HCT116 (cell line): ENCODE data around the gene TMEM185B. TPM values are rescaled to one million over a fixed set of nuclear protein-coding genes. Genes with fewer than 3 reads are reported as not detected.

ENCODE experiments used
- ATAC-seq: fragments of 200-7000 bp; cut with Tn5 transposase; 2 replicates; pipeline ENCODE4 v1.9.1; 2020; ENCODE audit warnings: mild to moderate bottlenecking, moderate library complexity
- BruUV-seq: library from RNA; stranded (reverse); fragments of 400-500 nt; replicated peaks from 2 replicates; lab custom pipeline; 2021; lab: Mats Ljungman, UMichigan
- CTCF ChIA-PET: fragments of 300-600 bp; sonication (Branson Sonifier 250); formaldehyde crosslinking; loops from one replicate; lab custom pipeline; 2021; ENCODE audit warnings: antibody characterized with exemption; lab: Charles Lee
- POLR2A ChIA-PET: fragments of 300-600, 350-600 bp; sonication (Branson Sonifier 250); formaldehyde crosslinking; loops from one replicate; lab custom pipeline; 2021; ENCODE audit warnings: antibody characterized with exemption; lab: Charles Lee
- RAD21 ChIA-PET, 2 experiments: fragments of 300-600 bp; sonication (Branson Sonifier 250); formaldehyde crosslinking; loops; one replicate each; lab custom pipeline; 2023; ENCODE audit warnings: low total read pairs in 2 of 2; ENCODE audit not compliant: uncharacterized antibody in 2 of 2, unreplicated experiment in 2 of 2, low non-redundant PET in 1 of 2; lab: Charles Lee
- DNase-seq: peaks from one replicate; pipeline ENCODE4 v3.0.0-alpha.2; 2010; ENCODE audit warnings: low read depth, low spot score
- H2AFZ ChIP-seq: fragments of 200-600 bp; shearing (Covaris generic), sonication (generic); 2 replicates; pipeline ENCODE4 v1.6.1; 2017; ENCODE audit warnings: low read depth, mixed run types, mixed read lengths, antibody characterized with exemption, low read length; ENCODE audit not compliant: poor library complexity, severe bottlenecking
- H3K27ac ChIP-seq: 2 replicates; pipeline ENCODE4 v1.5.1; 2012; ENCODE audit warnings: low read depth, low read length
- H3K27me3 ChIP-seq: fragments of 200-600 bp; sonication (generic); 2 replicates; pipeline ENCODE4 v1.6.1; 2016; ENCODE audit warnings: mixed run types, low read length, mixed read lengths; ENCODE audit not compliant: insufficient read depth
- H3K36me3 ChIP-seq, 2 experiments: fragments of 200-500 bp in 1 of 2; fragments of 200-600 bp in 1 of 2; sonication (Bioruptor generic) in 1 of 2; sonication (generic) in 1 of 2; 2 replicates each; pipeline versions ENCODE4 v1.5.1 to v1.6.1; 2014 to 2016; ENCODE audit warnings: low read length in 2 of 2, inconsistent platforms in 1 of 2, mixed read lengths in 1 of 2, mixed run types in 1 of 2; ENCODE audit not compliant: insufficient read depth in 2 of 2, control insufficient read depth in 1 of 2
- H3K4me1 ChIP-seq, 2 experiments: fragments of 200-600 bp in 1 of 2; sonication (generic) in 1 of 2; 2 replicates each; pipeline versions ENCODE4 v1.5.1 to v1.6.1; 2012 to 2017; ENCODE audit warnings: low read length in 2 of 2, inconsistent platforms in 1 of 2, mild to moderate bottlenecking in 1 of 2, mixed read lengths in 1 of 2, mixed run types in 1 of 2, moderate library complexity in 1 of 2; ENCODE audit not compliant: insufficient read depth in 2 of 2, control insufficient read depth in 1 of 2
- H3K4me2 ChIP-seq: fragments of 200-600 bp; sonication (generic); 2 replicates; pipeline ENCODE4 v1.6.1; 2017; ENCODE audit warnings: mixed run types, low read length, mixed read lengths
- H3K4me3 ChIP-seq, 2 experiments: fragments of 200-600 bp in 1 of 2; sonication (generic) in 1 of 2; replicated peaks in 1 of 2; 2 replicates each; pipeline ENCODE4 v1.5.1; 2011 to 2016; ENCODE audit warnings: low read length in 2 of 2, control low read depth in 1 of 2, low read depth in 1 of 2, mild to moderate bottlenecking in 1 of 2, mixed read lengths in 1 of 2, mixed run types in 1 of 2
- H3K79me2 ChIP-seq: fragments of 200-600 bp; sonication (generic); 2 replicates; pipeline ENCODE4 v1.6.1; 2017; ENCODE audit warnings: mild to moderate bottlenecking, mixed run types, low read length, moderate library complexity, mixed read lengths; ENCODE audit not compliant: insufficient read depth
- H3K9ac ChIP-seq: fragments of 200-600 bp; sonication (generic); 2 replicates; pipeline ENCODE4 v1.6.1; 2016; ENCODE audit warnings: low read length, mixed read lengths
- H3K9me2 ChIP-seq: fragments of 200-600 bp; sonication (generic), shearing (Covaris generic); 2 replicates; pipeline ENCODE4 v1.6.1; 2017; ENCODE audit warnings: mixed run types, mild to moderate bottlenecking, moderate library complexity; ENCODE audit not compliant: insufficient read depth
- H3K9me3 ChIP-seq, 2 experiments: fragments of 200-500 bp in 1 of 2; fragments of 200-600 bp in 1 of 2; sonication (Bioruptor generic) in 1 of 2; sonication (generic) in 1 of 2; 2 replicates each; pipeline ENCODE4 v1.6.1; 2014 to 2017; ENCODE audit warnings: low read length in 2 of 2, mixed read lengths in 2 of 2, inconsistent platforms in 1 of 2, low read depth in 1 of 2, mild to moderate bottlenecking in 1 of 2, mixed run types in 1 of 2, moderate library complexity in 1 of 2; ENCODE audit not compliant: control insufficient read depth in 1 of 2, insufficient read depth in 1 of 2
- H4K20me1 ChIP-seq: fragments of 200-600 bp; sonication (generic), shearing (Covaris generic); 2 replicates; pipeline ENCODE4 v1.6.1; 2017; ENCODE audit warnings: mixed run types, mild to moderate bottlenecking, moderate library complexity; ENCODE audit not compliant: insufficient read depth
- CBX3 ChIP-seq: IDR thresholded peaks from 2 replicates; pipeline ENCODE4 v1.6.1; 2012; ENCODE audit warnings: low read depth
- CEBPB ChIP-seq: IDR thresholded peaks from 2 replicates; pipeline ENCODE4 v1.6.1; 2012; ENCODE audit warnings: low read depth
- CTCF ChIP-seq, 3 experiments: fragments of 200-600 bp in 1 of 3; sonication (generic) in 1 of 3; IDR thresholded peaks in 2 of 3; conservative IDR thresholded peaks in 1 of 3; 2 replicates each; pipeline ENCODE4 v1.5.1; 2012 to 2017; ENCODE audit warnings: low read depth in 2 of 3, low read length in 2 of 3, antibody characterized with exemption in 1 of 3, borderline replicate concordance in 1 of 3, control low read depth in 1 of 3, mild to moderate bottlenecking in 1 of 3, mixed read lengths in 1 of 3, mixed run types in 1 of 3, moderate library complexity in 1 of 3; ENCODE audit not compliant: insufficient read depth in 1 of 3
- ELF1 ChIP-seq: IDR thresholded peaks from 2 replicates; pipeline ENCODE4 v1.6.1; 2012; ENCODE audit warnings: low read depth, borderline replicate concordance
- MAX ChIP-seq: IDR thresholded peaks from 2 replicates; pipeline ENCODE4 v1.6.1; 2012
- POLR2A ChIP-seq: IDR thresholded peaks from 2 replicates; pipeline ENCODE4 v1.7.0; 2011; ENCODE audit warnings: borderline replicate concordance; ENCODE audit not compliant: insufficient read depth, insufficient read length; ENCODE audit errors: extremely low read depth
- POLR2AphosphoS5 ChIP-seq: IDR thresholded peaks from 2 replicates; pipeline ENCODE4 v1.6.1; 2011; ENCODE audit warnings: mild to moderate bottlenecking, low read depth, low read length, moderate library complexity
- RAD21 ChIP-seq: IDR thresholded peaks from 2 replicates; pipeline ENCODE4 v1.6.1; 2012; ENCODE audit warnings: low read depth, mild to moderate bottlenecking
- SIN3A ChIP-seq: IDR thresholded peaks from 2 replicates; pipeline ENCODE4 v1.6.1; 2012; ENCODE audit warnings: low read depth
- SP1 ChIP-seq: IDR thresholded peaks from 2 replicates; pipeline ENCODE4 v1.6.1; 2012; ENCODE audit warnings: low read depth
- ZFX ChIP-seq: fragments of 450-650 bp; IDR thresholded peaks from 2 replicates; pipeline ENCODE4 v1.6.1; 2017
- ZNF274 ChIP-seq: fragments of 200-500 bp; sonication (Bioruptor generic); IDR thresholded peaks from 2 replicates; pipeline ENCODE4 v1.6.1; 2014; ENCODE audit warnings: mild to moderate bottlenecking, low read depth, low read length, inconsistent platforms
- intact Hi-C: fragments of 100-400 bp; cut with micrococcal nuclease; formaldehyde crosslinking; loops from 2 replicates; pipeline ENCODE4 v1.10.0; 2022
- total RNA-seq: library from RNA; stranded (reverse); gene quantifications from one replicate; pipeline ENCODE4 v1.2.1, GENCODE V29; 2021; ENCODE audit not compliant: unreplicated experiment

Gene TMEM185B
- total RNA-seq, 1 experiment from 2014 or later = 27.1 TPM

GRCh38 chr2:120262761-120263428, 39.7 kb upstream of the TMEM185B start:
- Histone ChIP-seq H3K9me3 (no peaks in the 10 kb centered on the region), H3K9me2 (no peaks in the 10 kb centered on the region), H3K79me2 (peaks cover 44% of the 10 kb centered on the region), H3K9ac (no peak overlapping the region), H4K20me1 (no peaks in the 10 kb centered on the region), H3K4me1 (peaks cover 0 to 15% of the 10 kb centered on the region in 2 experiments; a peak in 1 of 4 replicates), H3K4me2 (no peak overlapping the region; the same call in 1 of the 2 replicates), H2AFZ (no peak overlapping the region), H3K4me3 (no peak overlapping the region), H3K27ac (no peak overlapping the region), H3K36me3 (no peaks in the 10 kb centered on the region), H3K27me3 (no peaks in the 10 kb centered on the region)
- TF ChIP-seq RAD21 = no peak
- TF ChIP-seq CTCF (IDR thresholded peaks at IDR 0.05 in 2 of 3, conservative IDR thresholded peaks at IDR 0.05 in 1 of 3; ENCODE audit: borderline replicate concordance in 1 of 3, insufficient read depth in 1 of 3, low read depth in 2 of 3, low read length in 2 of 3) = no peak
- TF ChIP-seq CBX3 = no peak
- no peak for TF ChIP-seq MAX
- no peak for TF ChIP-seq ZFX
- TF ChIP-seq POLR2A = no peak
- no peak for TF ChIP-seq SP1
- no peak for TF ChIP-seq POLR2AphosphoS5
- TF ChIP-seq CEBPB = no peak
- TF ChIP-seq SIN3A = no peak
- no peak for TF ChIP-seq ZNF274
- no peak for TF ChIP-seq ELF1
- no peak for DNase-seq
- intact Hi-C loops = no loop called here
- POLR2A ChIA-PET = no interaction called here
- no peak for ATAC-seq
- RAD21 ChIA-PET = no interaction called here
- no TSS peak for BruUV-seq
- CTCF ChIA-PET = no interaction called here
